ENCODE data around the gene KLF6. TPM values are rescaled to one million over a fixed set of nuclear protein-coding genes. Genes with fewer than 3 reads are reported as not detected.
A peak's percentile ranks its signal among the peaks of the same experiment; 100 is the strongest.

The KLF6 gene
- total and polyA plus RNA-seq, 2 donors (not counting 3 experiments of a cell fraction or from before 2014, with no cell fraction given): 183 to 307 TPM

- FAIRE-seq: no peak
- Histone ChIP-seq H3K4me3 (replicated peaks in 1 of 3; ENCODE audit: insufficient read depth in 1 of 3, low read depth in 1 of 3, low read length in 3 of 3) (no peak overlapping the region), H3K9ac (replicated peaks; ENCODE audit: extremely low read depth, insufficient read depth, low read length) (no peak overlapping the region), H3K9me1 (replicated peaks; ENCODE audit: control insufficient read depth, extremely low read depth, insufficient read depth, low read length) (no peaks in the 10 kb centered on the region), H3K27me3 (ENCODE audit: control insufficient read depth in 2 of 2, insufficient read depth in 2 of 2, low read length in 2 of 2) (no peaks in the 10 kb centered on the region), H3K79me2 (ENCODE audit: control insufficient read depth, insufficient read depth, low read length) (no peaks in the 10 kb centered on the region), H4K20me1 (replicated peaks; ENCODE audit: control insufficient read depth, extremely low read depth, insufficient read depth, low read length) (no peaks in the 10 kb centered on the region), H3K36me3 (ENCODE audit: control insufficient read depth in 2 of 2, extremely low read depth in 1 of 2, insufficient read depth in 2 of 2, low read length in 2 of 2) (no peaks in the 10 kb centered on the region), H3K4me2 (ENCODE audit: insufficient read depth, low read length) (no peak overlapping the region), H3K9me3 (replicated peaks; ENCODE audit: control insufficient read depth, insufficient read depth, low read length) (no peaks in the 10 kb centered on the region), H2AFZ (ENCODE audit: low read depth, low read length) (no peak overlapping the region), H3K4me1 (ENCODE audit: control insufficient read depth, extremely low read depth, insufficient read depth, low read length) (peaks cover 47% of the 10 kb centered on the region), H3K27ac (ENCODE audit: insufficient read depth, low read depth, low read length) (no peak overlapping the region)
- ChIA-PET CTCF (no interaction called here), POLR2A (interaction anchor here (0.6 kb wide), 1 partner anchor 788 kb away, joined by 6 read pairs; no protein-coding TSS in a partner anchor)
- no TSS peak for BruUV-seq (replicated peaks)
- TF ChIP-seq POLR2A (IDR thresholded peaks at IDR 0.05; ENCODE audit: low read depth, low read length) (no peak), JUN (IDR thresholded peaks at IDR 0.05; ENCODE audit: borderline replicate concordance, insufficient read depth, insufficient read length, low read depth) (no peak), MYC (IDR thresholded peaks at IDR 0.05; ENCODE audit: low read depth, low read length) (no peak), FOS (IDR thresholded peaks at IDR 0.05; ENCODE audit: borderline replicate concordance, insufficient read depth, low read length) (no peak)
- DNase-seq (ENCODE audit: low read depth, low spot score): no peak
- intact Hi-C loops (cut with micrococcal nuclease) (no loop called here), dilution Hi-C loops (cut with MboI; ENCODE audit: extremely low pct_ligation_motif_present, low sequenced_read_pairs) (no loop called here)
Observed at GRCh38 chr10:3812141-3812540, 27.1 kb upstream of the KLF6 start.

- no TSS peak for BruUV-seq (replicated peaks)
- peaks cover 55% of the 10 kb centered on the region for H3K4me1 ChIP-seq (ENCODE audit: control insufficient read depth, extremely low read depth, insufficient read depth, low read length)
- DNase-seq (ENCODE audit: low read depth, low spot score) (peak; percentile 70), FAIRE-seq (peak; percentile 71)
- H3K9me1 ChIP-seq (replicated peaks; ENCODE audit: control insufficient read depth, extremely low read depth, insufficient read depth, low read length): no peaks in the 10 kb centered on the region
- H3K4me3 ChIP-seq (replicated peaks in 1 of 3; ENCODE audit: insufficient read depth in 1 of 3, low read depth in 1 of 3, low read length in 3 of 3): no peak overlapping the region
- no peaks in the 10 kb centered on the region for H4K20me1 ChIP-seq (replicated peaks; ENCODE audit: control insufficient read depth, extremely low read depth, insufficient read depth, low read length)
- dilution Hi-C loops (cut with MboI; ENCODE audit: extremely low pct_ligation_motif_present, low sequenced_read_pairs): no loop called here
- intact Hi-C loops (cut with micrococcal nuclease): no loop called here
- H3K4me2 ChIP-seq (ENCODE audit: insufficient read depth, low read length): peak overlapping the region; percentile 36
- H3K9me3 ChIP-seq (replicated peaks; ENCODE audit: control insufficient read depth, insufficient read depth, low read length): no peaks in the 10 kb centered on the region
- H3K36me3 ChIP-seq (ENCODE audit: control insufficient read depth in 2 of 2, extremely low read depth in 1 of 2, insufficient read depth in 2 of 2, low read length in 2 of 2): no peaks in the 10 kb centered on the region
- H2AFZ ChIP-seq (ENCODE audit: low read depth, low read length): peak overlapping the region; percentile 10
- no peaks in the 10 kb centered on the region for H3K27me3 ChIP-seq (ENCODE audit: control insufficient read depth in 2 of 2, insufficient read depth in 2 of 2, low read length in 2 of 2)
- CTCF ChIA-PET: interaction anchor here (1.0 kb wide), 2 partner anchors 18 to 74 kb away, joined by 3 to 6 read pairs; no protein-coding TSS in a partner anchor
- TF ChIP-seq MYC (IDR thresholded peaks at IDR 0.05; ENCODE audit: low read depth, low read length) (no peak), GATA2 (IDR thresholded peaks at IDR 0.05; ENCODE audit: insufficient read depth, insufficient read length, low read depth, low read length) (peak; percentile 10), JUN (IDR thresholded peaks at IDR 0.05; ENCODE audit: borderline replicate concordance, insufficient read depth, insufficient read length, low read depth) (peak; percentile 26), POLR2AphosphoS5 (IDR thresholded peaks at IDR 0.05; ENCODE audit: insufficient read depth, low read depth, low read length) (peak; percentile 5), CTCF (IDR thresholded peaks at IDR 0.05; ENCODE audit: extremely low read depth in 1 of 2, insufficient read depth in 1 of 2, low read depth in 1 of 2, low read length in 2 of 2) (no peak), MAX (IDR thresholded peaks at IDR 0.05; ENCODE audit: insufficient read depth, insufficient read length) (no peak), FOS (IDR thresholded peaks at IDR 0.05; ENCODE audit: borderline replicate concordance, insufficient read depth, low read length) (peak; percentile 71), POLR2A (IDR thresholded peaks at IDR 0.05; ENCODE audit: low read depth, low read length) (peak; percentile 28), EZH2 (IDR thresholded peaks at IDR 0.05; ENCODE audit: borderline replicate concordance, low read depth, low read length, severe bottlenecking) (no peak)
- H3K79me2 ChIP-seq (ENCODE audit: control insufficient read depth, insufficient read depth, low read length): no peaks in the 10 kb centered on the region
- peak overlapping the region; percentile 100 for H3K27ac ChIP-seq (ENCODE audit: insufficient read depth, low read depth, low read length)
- POLR2A ChIA-PET: interaction anchor here (1.3 to 2.5 kb wide), 3 partner anchors 26 to 78 kb away, joined by 4 to 16 read pairs (median 4); partner anchors contain the start of gene KLF6
- peak overlapping the region; percentile 92 for H3K9ac ChIP-seq (replicated peaks; ENCODE audit: extremely low read depth, insufficient read depth, low read length)
Observed at GRCh38 chr10:3811291-3811870, 26.4 kb upstream of the KLF6 start.

All from endothelial cell of umbilical vein (primary cell).